ENCODE data around the gene KIF4A.
A peak's percentile ranks its signal among the peaks of the same experiment; 100 is the strongest.

Gene KIF4A

DNA sequence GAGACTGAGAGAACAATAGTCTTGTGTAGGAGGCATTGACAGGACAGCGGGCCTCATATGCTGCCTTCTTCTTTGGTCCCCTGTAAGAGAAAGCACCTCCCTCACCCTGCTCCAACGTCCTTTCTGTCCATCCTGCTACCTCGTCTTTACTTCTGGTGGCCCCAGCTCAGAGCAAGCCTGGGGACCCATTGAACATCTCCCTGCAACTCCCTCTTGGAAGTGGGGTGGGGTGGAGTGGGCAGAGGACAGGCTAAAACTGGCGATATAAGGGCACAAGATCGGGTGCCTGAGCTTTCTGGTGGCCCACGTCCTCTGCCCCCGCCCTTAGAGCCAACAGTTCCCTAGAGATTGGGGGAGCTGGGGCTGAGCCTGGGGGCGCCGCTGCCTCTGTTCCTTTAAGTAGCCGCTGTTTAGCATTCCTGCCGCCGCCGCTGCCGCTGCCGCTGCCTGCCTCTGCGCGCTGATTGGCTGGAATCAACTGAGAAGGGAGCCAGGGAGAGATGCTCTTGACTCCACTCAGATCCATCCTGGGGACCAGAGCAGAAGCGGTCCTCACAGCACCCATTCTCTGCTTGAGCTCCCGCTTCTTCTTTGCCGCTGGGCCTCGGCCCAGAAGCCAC, 154.5 kb downstream of the KIF4A start, which contains the start of gene DLG3:
Gene DLG3, plus strand, starts transcription at position 510 of the 620 bp plus-strand sequence. CDS start 367 bp downstream, outside the sequence.
- DNase-seq: peak; percentile 30

DNA sequence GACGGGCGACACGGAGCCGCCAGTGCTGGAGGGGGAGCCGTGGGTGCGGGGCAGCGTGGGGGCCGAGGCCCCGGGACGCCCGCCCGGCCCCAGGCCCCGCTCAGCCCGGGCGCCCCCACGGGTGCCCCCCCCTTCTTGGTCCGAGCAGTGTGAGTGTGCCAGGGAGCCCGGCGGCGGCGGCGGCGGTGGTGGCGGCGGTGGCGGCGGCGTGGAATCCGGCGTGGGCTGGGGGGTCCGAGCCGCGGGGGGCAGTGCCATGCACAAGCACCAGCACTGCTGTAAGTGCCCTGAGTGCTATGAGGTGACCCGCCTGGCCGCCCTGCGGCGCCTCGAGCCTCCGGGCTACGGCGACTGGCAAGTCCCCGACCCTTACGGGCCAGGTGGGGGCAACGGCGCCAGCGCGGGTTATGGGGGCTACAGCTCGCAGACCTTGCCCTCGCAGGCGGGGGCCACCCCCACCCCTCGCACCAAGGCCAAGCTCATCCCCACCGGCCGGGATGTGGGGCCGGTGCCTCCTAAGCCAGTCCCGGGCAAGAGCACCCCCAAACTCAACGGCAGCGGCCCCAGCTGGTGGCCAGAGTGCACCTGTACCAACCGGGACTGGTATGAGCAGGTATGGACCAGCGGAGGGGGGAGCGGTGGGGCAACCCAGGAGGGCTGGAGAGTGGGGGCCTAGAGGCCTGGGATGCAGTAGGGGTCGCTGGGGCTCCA, 155.2 kb downstream of the KIF4A start:
- no peak for DNase-seq

DNA sequence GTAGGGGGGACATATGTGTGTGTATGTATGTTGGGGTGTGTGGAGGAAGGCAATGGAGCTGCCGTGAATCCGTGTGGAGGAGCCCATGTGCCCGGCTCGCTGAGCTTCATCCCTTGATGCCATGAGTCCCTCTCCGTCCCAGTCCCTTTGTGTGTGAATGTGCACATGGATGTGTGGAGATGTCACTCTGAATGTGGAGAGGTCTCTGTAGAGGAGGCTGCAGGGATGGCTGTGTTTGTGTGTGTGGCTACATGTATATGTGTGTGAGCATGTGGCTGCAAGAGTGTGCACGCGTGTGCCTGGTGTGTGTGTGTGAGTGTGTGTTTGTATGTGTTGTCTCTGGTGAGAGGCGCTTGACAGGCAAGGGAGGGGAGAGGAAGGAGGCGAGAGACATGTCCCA, 156.0 kb downstream of the KIF4A start:
- DNase-seq: no peak

DNA sequence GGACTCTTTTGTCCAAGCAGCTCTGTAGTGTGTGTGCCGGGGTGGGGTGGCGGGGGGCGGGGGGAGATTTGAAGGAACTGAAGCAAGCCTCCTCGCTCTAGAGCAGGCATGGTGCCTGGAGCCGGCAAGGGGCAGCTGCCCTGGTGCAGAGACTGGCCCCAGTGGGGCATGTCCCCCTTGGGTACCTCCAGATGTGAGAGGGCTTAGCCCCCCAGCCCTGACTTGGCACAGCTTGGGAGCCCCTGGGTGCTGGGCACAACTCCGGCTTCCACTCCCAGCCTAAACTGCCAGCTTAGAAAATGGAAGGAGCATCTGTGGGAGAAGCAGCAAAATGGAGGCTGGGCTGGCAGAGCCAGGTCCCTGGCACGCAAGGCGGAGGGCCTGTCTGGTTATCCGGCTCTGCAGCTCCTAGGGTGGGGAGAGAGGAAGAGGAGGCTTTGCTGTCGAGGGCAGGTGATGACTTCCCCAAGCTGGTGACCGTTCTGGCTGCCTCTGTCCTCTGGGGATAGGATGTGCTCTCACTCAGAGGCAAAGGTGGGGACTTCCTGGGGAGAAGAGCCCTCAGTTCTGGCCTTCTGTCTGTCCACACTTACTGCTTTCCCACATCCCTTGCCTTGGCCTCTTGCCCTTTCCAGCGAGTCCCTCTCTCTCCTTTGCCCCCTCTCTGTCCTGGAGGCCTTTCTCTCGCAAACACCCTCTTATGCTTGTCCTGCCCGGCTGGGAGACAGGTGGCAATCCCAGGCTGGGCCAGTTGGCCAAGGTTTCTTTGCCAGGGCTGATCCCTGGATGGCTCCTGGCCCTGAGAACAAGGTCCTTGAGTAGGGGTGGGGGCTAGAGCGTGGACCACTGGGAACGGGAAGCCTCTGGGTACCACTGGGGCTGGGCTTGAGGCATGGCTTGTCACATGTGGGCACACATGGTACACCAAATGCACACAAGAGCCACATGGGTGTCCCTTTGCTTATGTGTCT, 156.8 kb downstream of the KIF4A start:
- no peak for DNase-seq

DNA sequence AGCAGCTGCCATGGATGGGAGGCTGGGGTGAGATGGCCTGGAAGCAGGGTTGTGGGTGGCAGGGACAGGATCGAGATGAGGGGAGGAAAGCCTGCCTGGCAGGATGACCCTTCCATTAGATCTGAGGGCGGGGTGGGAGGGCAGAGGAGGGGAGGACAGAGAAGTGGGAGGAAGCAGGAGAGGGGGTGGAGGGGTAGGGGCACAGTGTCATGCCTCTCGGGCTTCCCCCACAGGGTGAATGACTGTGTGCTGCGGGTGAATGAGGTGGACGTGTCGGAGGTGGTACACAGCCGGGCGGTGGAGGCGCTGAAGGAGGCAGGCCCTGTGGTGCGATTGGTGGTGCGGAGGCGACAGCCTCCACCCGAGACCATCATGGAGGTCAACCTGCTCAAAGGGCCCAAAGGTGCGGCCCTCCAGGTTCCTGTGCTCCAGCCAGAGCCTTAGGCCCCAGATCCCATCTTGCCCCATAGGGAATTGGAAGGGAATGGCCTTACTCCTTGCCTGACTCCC, 159.6 kb downstream of the KIF4A start:
- no peak for DNase-seq

DNA sequence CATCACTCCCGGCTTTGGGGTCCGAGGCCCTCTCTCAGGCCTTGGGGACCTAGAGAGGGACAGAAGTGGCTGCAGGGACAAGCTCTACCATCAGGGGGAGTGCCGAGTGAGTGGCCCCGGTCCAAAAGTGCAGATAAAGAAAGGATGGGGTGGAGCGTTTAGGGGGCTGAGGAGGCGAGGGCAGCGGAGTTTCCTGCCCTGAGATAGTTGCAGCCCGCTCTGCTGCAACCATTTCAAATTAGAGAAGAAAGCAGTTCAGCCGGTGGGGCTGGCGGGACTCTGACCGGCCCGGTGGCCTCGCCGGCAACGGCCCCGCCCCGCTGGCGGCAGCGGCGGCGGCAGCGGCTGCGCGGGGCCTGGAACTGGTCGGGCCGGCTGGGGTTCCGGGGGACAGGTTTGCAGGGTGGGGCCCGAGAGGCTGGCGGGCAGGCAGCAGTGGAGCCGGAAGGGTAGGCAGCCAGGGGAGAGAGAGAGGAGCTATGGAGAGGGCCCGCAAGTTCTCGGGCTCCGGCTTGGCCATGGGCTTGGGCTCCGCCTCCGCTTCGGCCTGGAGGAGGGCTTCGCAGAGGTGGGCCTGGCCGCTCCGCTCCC, 162.3 kb downstream of the KIF4A start:
- DNase-seq: peak; percentile 69

DNA sequence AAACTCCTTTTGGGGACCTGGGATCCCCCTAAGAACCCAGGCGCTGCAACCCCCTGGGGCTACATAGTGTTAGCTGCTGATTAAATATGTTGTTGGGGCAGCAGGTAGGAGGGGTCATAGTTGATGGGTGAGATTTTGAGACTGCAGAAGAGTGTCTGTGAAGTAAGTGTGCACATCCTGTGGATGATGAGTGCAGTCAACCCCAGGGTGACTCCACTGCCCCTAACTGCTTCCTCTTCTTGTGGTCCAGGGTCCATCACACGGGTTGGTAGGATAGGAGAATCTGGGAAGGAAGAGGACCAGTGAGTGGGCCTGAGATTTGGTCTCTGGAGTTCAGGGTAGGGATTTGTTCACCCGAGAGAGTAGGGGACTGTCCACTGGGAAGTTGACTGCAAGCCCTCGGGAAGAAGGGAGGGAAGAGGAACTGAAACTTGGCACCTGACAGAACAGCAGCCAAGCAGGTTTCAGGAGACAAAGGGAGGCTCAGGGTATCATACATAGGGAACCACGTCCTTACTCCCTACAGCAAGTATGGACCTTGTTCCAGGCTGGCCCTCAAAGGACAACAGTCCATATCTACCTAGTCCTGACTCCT, 163.2 kb downstream of the KIF4A start:
- DNase-seq: no peak

DNA sequence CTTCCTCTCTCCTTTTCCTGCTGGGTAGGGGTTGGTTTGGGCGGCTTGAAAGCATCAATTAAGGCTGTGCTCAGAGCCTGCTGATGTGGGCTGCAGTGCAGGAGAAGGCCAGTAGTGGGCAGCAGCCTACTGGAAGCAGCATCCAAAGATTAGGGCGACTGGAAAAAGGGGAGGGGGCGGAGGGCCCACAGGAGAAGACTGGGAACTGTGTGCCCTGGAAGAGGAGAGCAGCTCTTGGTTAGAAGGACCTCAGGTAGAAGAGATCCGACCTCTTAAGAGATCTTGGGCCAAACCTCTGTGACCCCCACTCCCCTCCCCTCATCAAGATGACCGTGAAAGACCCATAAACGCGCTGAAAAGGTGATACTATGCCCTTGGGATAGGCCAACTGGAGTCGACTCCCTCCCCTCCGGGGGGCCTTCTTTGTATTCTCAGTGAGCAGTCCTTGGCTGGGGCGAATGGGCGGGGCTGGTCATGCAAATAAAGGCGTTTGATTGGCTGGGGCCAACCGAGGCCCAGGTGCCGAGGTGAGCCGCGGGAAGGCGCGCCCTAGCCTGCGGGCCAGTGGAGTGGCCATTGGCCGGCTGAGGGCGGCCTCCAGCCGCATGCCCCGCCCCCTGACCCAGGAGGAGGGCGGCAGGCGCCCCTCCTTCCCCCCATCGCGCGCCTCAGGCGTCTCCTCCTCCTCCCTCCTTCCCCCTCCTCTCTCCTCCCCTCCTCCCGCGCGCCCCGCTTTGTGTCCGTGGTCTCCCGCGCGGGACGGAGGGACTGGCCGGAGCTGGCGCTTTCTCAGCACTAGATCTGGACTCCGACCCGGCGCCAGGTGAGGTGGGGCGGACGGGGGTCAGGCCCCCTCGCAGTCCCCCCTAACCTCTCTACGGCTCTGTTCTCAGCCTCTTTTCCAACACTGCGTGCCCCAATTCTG, 164.8 kb downstream of the KIF4A start:
- peak; percentile 74 for DNase-seq

DNA sequence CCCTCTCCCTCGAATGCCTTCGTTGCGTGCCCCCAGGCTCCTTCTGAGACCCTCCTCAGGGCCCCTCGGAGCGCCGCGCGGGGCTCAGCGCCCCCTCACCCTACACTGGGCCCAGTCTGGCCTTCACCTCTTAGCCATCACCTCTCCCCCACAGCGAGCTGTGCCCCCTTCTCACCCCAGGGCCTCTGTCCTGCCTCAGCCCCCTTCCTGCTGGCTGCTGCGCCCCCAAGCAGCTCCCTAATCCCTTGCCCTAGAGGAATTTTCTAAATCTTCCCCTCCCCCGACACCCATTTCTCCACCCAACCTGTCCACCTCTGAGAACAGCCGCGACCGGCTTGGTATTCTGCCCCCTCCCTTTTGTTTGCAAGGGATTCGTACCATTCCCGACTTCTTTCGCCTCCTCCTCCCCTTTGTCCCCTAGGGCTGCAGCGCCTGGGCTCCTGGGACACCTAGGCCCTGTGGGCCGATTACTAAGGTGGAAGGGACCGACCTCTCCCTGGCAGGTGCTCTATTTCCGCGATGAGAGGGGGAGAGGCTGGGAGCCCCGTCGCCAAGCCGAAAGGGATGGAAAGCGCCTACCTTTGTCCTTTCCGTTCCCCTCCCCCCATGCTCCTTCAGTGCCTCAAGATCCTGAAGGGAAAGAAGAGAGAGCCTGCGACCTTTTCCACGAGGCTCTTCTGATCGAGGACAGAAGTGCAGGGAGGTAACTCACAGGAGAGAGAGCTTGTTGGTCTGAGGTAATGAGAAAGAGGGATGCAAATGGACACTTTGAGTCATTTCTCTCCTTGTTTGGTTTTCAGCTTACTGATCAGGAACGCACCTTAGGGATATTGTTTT, 165.7 kb downstream of the KIF4A start:
- DNase-seq: peak; percentile 27

DNA sequence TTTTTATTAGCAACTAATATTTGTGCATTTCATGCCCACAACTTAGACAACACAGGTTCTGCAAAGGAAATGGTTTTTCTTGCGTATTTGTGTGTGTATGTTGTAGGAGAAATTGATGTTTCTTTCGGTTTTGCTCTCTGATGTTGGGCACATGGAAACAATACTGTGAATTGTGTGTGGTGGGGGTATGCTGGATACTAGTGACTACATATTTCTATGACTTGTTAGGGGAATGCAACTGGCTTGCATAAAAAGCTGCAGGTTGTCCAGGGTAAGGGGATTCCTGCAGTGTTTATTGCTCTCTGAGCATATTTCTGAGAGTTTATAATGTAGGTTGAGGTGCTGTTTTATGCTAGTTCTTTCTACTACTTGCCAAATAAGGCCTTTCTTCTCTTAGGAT, 166.4 kb downstream of the KIF4A start:
- DNase-seq: peak; percentile 28

DNA sequence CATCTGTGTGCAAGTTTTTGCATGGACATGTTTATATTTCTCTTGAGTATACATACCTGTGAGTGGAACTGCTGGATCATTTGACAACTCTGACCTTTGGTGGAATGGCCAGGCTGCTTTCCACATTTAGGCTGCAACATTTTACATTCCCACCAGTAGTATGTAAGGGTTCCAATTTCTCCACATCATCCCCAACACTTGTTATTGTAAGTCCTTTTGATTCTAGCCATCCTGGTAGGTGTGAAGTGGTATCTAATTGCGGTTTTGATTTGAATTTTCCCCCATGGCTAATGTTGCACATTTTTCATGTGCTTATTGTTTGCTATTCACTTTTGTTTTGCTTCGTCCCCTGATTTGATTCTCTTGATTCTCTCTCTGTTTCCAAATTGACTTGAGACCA, 171.1 kb downstream of the KIF4A start:
- no peak for DNase-seq

DNA sequence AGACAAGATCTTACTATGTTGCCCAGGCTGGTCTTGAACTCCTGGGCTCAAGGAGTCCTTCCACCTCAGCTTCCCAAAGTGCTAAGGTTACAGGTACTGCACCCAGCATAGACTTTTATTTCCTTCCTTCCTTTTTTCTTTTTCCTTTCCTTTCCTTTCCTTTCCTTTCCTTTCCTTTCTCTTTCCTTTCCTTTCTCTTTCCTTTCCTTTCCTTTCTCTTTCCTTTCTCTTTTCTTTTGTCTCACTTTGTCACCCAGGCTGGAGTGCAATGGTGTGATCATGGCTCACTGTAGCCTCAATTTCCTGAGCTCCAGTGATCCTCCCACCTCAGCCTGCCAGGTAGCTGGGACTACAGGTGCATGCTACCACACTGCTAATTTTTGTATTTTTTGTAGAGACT, 174.1 kb downstream of the KIF4A start:
- no peak for DNase-seq

DNA sequence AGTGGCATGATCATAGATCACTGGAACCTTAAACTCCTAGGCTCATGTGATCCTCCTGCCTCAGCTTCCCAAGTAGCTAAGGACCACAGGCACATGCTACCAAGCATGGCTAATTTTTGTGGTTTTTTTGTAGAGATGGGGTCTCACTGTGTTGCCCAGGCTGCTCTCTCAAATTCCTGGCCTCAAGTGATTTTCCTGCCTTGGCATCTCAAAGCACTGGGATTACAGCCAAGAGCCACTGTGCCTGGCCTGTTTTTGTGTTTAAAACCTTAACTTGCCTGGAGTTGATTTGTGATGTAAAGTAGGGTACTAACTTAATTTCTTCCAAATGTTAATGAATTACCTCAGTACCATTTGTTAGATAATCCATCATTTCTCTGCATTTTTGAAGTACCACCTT, 177.1 kb downstream of the KIF4A start:
- no peak for DNase-seq

DNA sequence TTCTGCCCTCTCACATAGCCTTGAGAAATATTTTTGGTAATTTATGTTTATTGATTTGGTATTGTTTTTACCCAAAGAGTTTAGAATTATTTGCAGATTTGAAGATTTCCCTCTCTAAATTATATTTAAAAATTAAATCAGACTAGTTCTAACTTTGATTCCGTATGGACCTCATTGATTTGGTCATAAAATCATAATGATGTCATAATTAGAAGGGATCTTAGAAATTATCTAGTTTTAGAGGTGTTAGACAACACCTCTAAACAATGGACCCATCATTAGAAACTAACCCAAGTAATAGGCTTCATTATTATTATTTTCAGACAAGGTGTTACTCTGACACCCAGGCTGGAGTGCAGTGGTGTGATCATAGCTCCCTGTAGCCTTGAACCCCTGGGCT, 178.8 kb downstream of the KIF4A start:
- no peak for DNase-seq

Data from activated CD4-positive, alpha-beta T cell treated with anti-CD3 and anti-CD28 coated beads, Interleukin-2, Interleukin-6, amounts not matched to agents 100 ng/mL and 50 ng/mL, durations not matched to agents 16 hours and 8 hours (primary cell).